ENCODE measurements around the gene DOCK6.
A peak's percentile ranks its signal among the peaks of the same experiment; 100 is the strongest.

DNA sequence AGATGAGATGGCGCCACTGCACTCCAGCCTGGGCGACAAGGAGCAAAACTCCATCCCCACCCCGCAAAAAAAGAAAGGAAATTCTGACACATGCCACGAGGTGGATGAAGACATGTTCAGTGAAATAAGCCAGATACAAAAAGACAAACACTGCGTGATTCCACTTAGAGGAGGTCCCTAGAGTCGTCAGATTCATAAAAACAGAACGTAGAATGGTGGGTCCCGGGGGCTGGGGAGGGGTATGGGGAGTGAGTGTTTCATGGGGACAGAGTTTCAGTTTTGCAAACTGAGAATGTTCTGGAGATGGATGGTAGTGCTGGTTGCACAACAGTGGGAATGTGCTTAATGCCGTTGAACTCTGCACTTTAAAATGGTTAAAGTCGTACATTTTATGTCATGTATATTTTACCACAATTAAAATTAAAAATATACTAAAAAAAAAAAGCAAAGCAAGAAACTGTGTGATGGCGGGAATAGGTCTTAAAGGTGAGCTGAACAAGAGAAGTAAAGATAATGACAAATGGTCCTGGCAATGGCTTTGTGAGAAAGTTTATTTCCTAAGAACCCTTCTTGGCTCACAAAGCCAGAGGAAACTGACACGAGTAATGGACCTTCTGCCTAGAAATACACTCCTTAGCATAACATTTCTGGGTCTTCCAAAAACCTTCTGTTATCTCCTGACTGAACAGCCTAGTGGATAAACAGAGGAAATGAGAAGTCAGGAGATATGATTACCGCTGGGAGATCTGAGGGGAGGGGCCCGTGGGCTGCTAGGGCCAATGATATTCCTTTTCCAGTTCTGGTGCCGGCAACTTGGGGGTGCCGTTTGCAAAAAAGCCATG, 102.5 kb downstream of the DOCK6 start:
- TF ChIP-seq, protein P1, sequence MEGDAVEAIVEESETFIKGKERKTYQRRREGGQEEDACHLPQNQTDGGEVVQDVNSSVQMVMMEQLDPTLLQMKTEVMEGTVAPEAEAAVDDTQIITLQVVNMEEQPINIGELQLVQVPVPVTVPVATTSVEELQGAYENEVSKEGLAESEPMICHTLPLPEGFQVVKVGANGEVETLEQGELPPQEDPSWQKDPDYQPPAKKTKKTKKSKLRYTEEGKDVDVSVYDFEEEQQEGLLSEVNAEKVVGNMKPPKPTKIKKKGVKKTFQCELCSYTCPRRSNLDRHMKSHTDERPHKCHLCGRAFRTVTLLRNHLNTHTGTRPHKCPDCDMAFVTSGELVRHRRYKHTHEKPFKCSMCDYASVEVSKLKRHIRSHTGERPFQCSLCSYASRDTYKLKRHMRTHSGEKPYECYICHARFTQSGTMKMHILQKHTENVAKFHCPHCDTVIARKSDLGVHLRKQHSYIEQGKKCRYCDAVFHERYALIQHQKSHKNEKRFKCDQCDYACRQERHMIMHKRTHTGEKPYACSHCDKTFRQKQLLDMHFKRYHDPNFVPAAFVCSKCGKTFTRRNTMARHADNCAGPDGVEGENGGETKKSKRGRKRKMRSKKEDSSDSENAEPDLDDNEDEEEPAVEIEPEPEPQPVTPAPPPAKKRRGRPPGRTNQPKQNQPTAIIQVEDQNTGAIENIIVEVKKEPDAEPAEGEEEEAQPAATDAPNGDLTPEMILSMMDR (IDR thresholded peaks at IDR 0.05): peak in 1 of 12 donors; percentile 12
- no peak for TF ChIP-seq POLR2A (IDR thresholded peaks at IDR 0.05)
